Measurements from ENCODE around the gene LANCL2. TPM values are rescaled to one million over a fixed set of nuclear protein-coding genes. Genes with fewer than 3 reads are reported as not detected.
"Not testable (repeated sequence)": the region's sequence is repeated elsewhere in the genome, so short reads cannot be mapped to it uniquely, and the experiment has no call there.

Gene LANCL2
- total RNA-seq, 2 donors from 2014 or later: 6.6 to 11.4 TPM

GRCh38 chr7:55469271-55469681 is 104.1 kb downstream of the LANCL2 start:
- H3K9me3 ChIP-seq: no peaks in the 10 kb centered on the region
- ATAC-seq (ENCODE audit: insufficient number of reproducible peaks, low FRiP score, low read depth) (no peak), DNase-seq (ENCODE audit: low spot score) (no peak)
- H3K36me3 ChIP-seq: peaks cover 25% of the 10 kb centered on the region
- H3K4me3 ChIP-seq: no peak overlapping the region
- TF ChIP-seq CTCF (IDR thresholded peaks at IDR 0.05): no peak
- H3K4me1 ChIP-seq (ENCODE audit: control insufficient read depth in 1 of 2, low read depth in 2 of 2): no peaks in the 10 kb centered on the region
- no peak overlapping the region for H3K27ac ChIP-seq
- no peaks in the 10 kb centered on the region for H3K27me3 ChIP-seq (replicated peaks; ENCODE audit: insufficient read depth)

GRCh38 chr7:55469721-55470120 is 104.6 kb downstream of the LANCL2 start:
- no peaks in the 10 kb centered on the region for H3K4me1 ChIP-seq (ENCODE audit: control insufficient read depth in 1 of 2, low read depth in 2 of 2)
- H3K4me3 ChIP-seq: no peak overlapping the region
- no peak overlapping the region for H3K27ac ChIP-seq
- no peak for TF ChIP-seq CTCF (IDR thresholded peaks at IDR 0.05)
- no peaks in the 10 kb centered on the region for H3K9me3 ChIP-seq
- peaks cover 21% of the 10 kb centered on the region for H3K36me3 ChIP-seq
- DNase-seq (ENCODE audit: low spot score) (no peak), ATAC-seq (ENCODE audit: insufficient number of reproducible peaks, low FRiP score, low read depth) (no peak)
- no peaks in the 10 kb centered on the region for H3K27me3 ChIP-seq (replicated peaks; ENCODE audit: insufficient read depth)

- no peaks in the 10 kb centered on the region for H3K4me1 ChIP-seq (ENCODE audit: control insufficient read depth in 1 of 2, low read depth in 2 of 2)
- TF ChIP-seq CTCF (IDR thresholded peaks at IDR 0.05): no peak
- no peak for DNase-seq (ENCODE audit: low spot score)
- H3K27ac ChIP-seq: no peak overlapping the region
- no peaks in the 10 kb centered on the region for H3K27me3 ChIP-seq (replicated peaks; ENCODE audit: insufficient read depth)
- H3K36me3 ChIP-seq: peaks cover 18% of the 10 kb centered on the region
- no peaks in the 10 kb centered on the region for H3K9me3 ChIP-seq
- H3K4me3 ChIP-seq: no peak overlapping the region
- ATAC-seq (ENCODE audit: insufficient number of reproducible peaks, low FRiP score, low read depth): no peak
Observed at GRCh38 chr7:55470261-55470660, 105.1 kb downstream of the LANCL2 start.

- peaks cover 11% of the 10 kb centered on the region for H3K36me3 ChIP-seq
- H3K4me1 ChIP-seq (ENCODE audit: control insufficient read depth in 1 of 2, low read depth in 2 of 2); ATAC-seq (ENCODE audit: insufficient number of reproducible peaks, low FRiP score, low read depth); H3K27ac ChIP-seq; DNase-seq (ENCODE audit: low spot score); H3K27me3 ChIP-seq (replicated peaks; ENCODE audit: insufficient read depth); H3K4me3 ChIP-seq; H3K9me3 ChIP-seq: not testable (repeated sequence)
Observed at GRCh38 chr7:55471594-55471993, 106.5 kb downstream of the LANCL2 start.

GRCh38 chr7:55472406-55472805 is 107.3 kb downstream of the LANCL2 start:
- peaks cover 13% of the 10 kb centered on the region for H3K36me3 ChIP-seq
- H3K27me3 ChIP-seq (replicated peaks; ENCODE audit: insufficient read depth); ATAC-seq (ENCODE audit: insufficient number of reproducible peaks, low FRiP score, low read depth); H3K27ac ChIP-seq; DNase-seq (ENCODE audit: low spot score); H3K4me1 ChIP-seq (ENCODE audit: control insufficient read depth in 1 of 2, low read depth in 2 of 2); H3K9me3 ChIP-seq; H3K4me3 ChIP-seq: not testable (repeated sequence)

- H3K9me3 ChIP-seq: no peaks in the 10 kb centered on the region
- H3K27me3 ChIP-seq (replicated peaks; ENCODE audit: insufficient read depth): no peaks in the 10 kb centered on the region
- H3K4me1 ChIP-seq (ENCODE audit: control insufficient read depth in 1 of 2, low read depth in 2 of 2): no peaks in the 10 kb centered on the region
- H3K36me3 ChIP-seq: peaks cover 15% of the 10 kb centered on the region
- TF ChIP-seq CTCF (IDR thresholded peaks at IDR 0.05): no peak
- DNase-seq (ENCODE audit: low spot score) (no peak), ATAC-seq (ENCODE audit: insufficient number of reproducible peaks, low FRiP score, low read depth) (no peak)
- no peak overlapping the region for H3K27ac ChIP-seq
- H3K4me3 ChIP-seq: no peak overlapping the region
Observed at GRCh38 chr7:55472928-55473725, 108.0 kb downstream of the LANCL2 start.
